Right ventricle myocardium superior (tissue), 1 donor: ENCODE measurements around the gene NEK4. TPM values are rescaled to one million over a fixed set of nuclear protein-coding genes. Genes with fewer than 3 reads are reported as not detected.
"Not testable (repeated sequence)": the region's sequence is repeated elsewhere in the genome, so short reads cannot be mapped to it uniquely, and the experiment has no call there.

Experiments used
- ATAC-seq: fragments of 200-7000 bp; cut with Tn5 transposase; one replicate; pipeline ENCODE4 v1.9.1; 2020; ENCODE audit warnings: mild to moderate bottlenecking; ENCODE audit not compliant: poor library complexity
- DNase-seq: peaks from one replicate; pipeline ENCODE4 v3.0.0-alpha.2; 2020
- intact Hi-C: fragments of 100-400 bp; cut with DNase I; formaldehyde crosslinking; loops from one replicate; pipeline ENCODE4 v1.11.2; 2022
- total RNA-seq: library from RNA; stranded (reverse); fragmentation: NEBNext Ultra II Directional; extraction: Animal tissue kit (Norgen Biotek cat#: 25700); gene quantifications from one replicate; pipeline ENCODE4 v1.2.1, GENCODE V29; 2021
- donor health status: DM: no; HTN: yes; CAD: no; lungs with severe emphysema.

Gene NEK4
- total RNA-seq, 1 donor from 2014 or later = 19.5 TPM

GRCh38 chr3:52688266-52688665, 82.5 kb downstream of the NEK4 start:
- intact Hi-C loops = loop anchor here (10.0 kb wide), 1 partner anchor 223 kb away; no protein-coding TSS in a partner anchor
- ATAC-seq (no peak), DNase-seq (no peak)

- intact Hi-C loops = loop anchor here (10.0 kb wide), 1 partner anchor 221 kb away; no protein-coding TSS in a partner anchor
- DNase-seq = peak; percentile 96
- ATAC-seq = peak; percentile 92
Measured at GRCh38 chr3:52685709-52686691, 84.7 kb downstream of the NEK4 start, which contains the start of the genes GNL3 and PBRM1. Gene GNL3, plus strand, starts transcription at chr3:52686032. Its CDS starts 61 bp downstream, at chr3:52686093. Gene PBRM1, minus strand, starts transcription at chr3:52685913.

GRCh38 chr3:52685285-52685708, 85.4 kb downstream of the NEK4 start:
- intact Hi-C loops = loop anchor here (10.0 kb wide), 1 partner anchor 220 kb away; no protein-coding TSS in a partner anchor
- DNase-seq = peak; percentile 87
- ATAC-seq = peak; percentile 95

GRCh38 chr3:52684184-52684583, 86.6 kb downstream of the NEK4 start:
- no peak for ATAC-seq
- DNase-seq = no peak
- intact Hi-C loops = loop anchor here (10.0 kb wide), 1 partner anchor 219 kb away; no protein-coding TSS in a partner anchor

- DNase-seq (no peak), ATAC-seq (no peak)
- intact Hi-C loops = loop anchor here (10.0 kb wide), 1 partner anchor 219 kb away; no protein-coding TSS in a partner anchor
Measured at GRCh38 chr3:52683611-52684010, 87.1 kb downstream of the NEK4 start.

- DNase-seq (no peak), ATAC-seq (peak; percentile 23)
- intact Hi-C loops = loop anchor here (10.0 kb wide), 1 partner anchor 217 kb away; no protein-coding TSS in a partner anchor
Measured at GRCh38 chr3:52682016-52682415, 88.7 kb downstream of the NEK4 start.

- intact Hi-C loops = loop anchor here (10.0 kb wide), 1 partner anchor 217 kb away; no protein-coding TSS in a partner anchor
- ATAC-seq (no peak), DNase-seq (no peak)
Measured at GRCh38 chr3:52681596-52681995, 89.1 kb downstream of the NEK4 start.

GRCh38 chr3:52679811-52680210, 90.9 kb downstream of the NEK4 start:
- DNase-seq (no peak), ATAC-seq (no peak)
- intact Hi-C loops = loop anchor here (10.0 kb wide), 1 partner anchor 215 kb away; no protein-coding TSS in a partner anchor

- intact Hi-C loops = no loop called here
- DNase-seq = no peak
Measured at GRCh38 chr3:52679199-52679538, 91.6 kb downstream of the NEK4 start.

GRCh38 chr3:52678265-52679198, 92.2 kb downstream of the NEK4 start:
- no peak for DNase-seq
- ATAC-seq = no peak
- intact Hi-C loops = no loop called here

More at GRCh38 chr3:52679199-52679538, 91.6 kb downstream of the NEK4 start:
- no peak for ATAC-seq

- DNase-seq, intact Hi-C loops, ATAC-seq: not testable (repeated sequence)
Measured at GRCh38 chr3:52676201-52676600, 94.5 kb downstream of the NEK4 start.

- intact Hi-C loops = no loop called here
- DNase-seq = no peak
- ATAC-seq = no peak
Measured at GRCh38 chr3:52671676-52672075, 99.1 kb downstream of the NEK4 start.

GRCh38 chr3:52670621-52671521, 99.9 kb downstream of the NEK4 start:
- DNase-seq = no peak
- intact Hi-C loops = no loop called here
- peak; percentile 66 for ATAC-seq

- no peak for ATAC-seq
- DNase-seq = no peak
- intact Hi-C loops = no loop called here
Measured at GRCh38 chr3:52663098-52663497, 107.6 kb downstream of the NEK4 start.

GRCh38 chr3:52660046-52660445, 110.7 kb downstream of the NEK4 start:
- DNase-seq (no peak), ATAC-seq (no peak)
- intact Hi-C loops = no loop called here
